HEK293T (cell line): ENCODE data around the gene DFFA.

ENCODE experiments used
- CTCF ChIA-PET: fragments of 350-600 bp; formaldehyde crosslinking; extraction: SDS; loops from one replicate; lab custom pipeline; 2021; ENCODE audit warnings: antibody characterized with exemption, inconsistent platforms; lab: Yijun Ruan, JAX
- POLR2A ChIA-PET: fragments of 350-600 bp; formaldehyde crosslinking; extraction: SDS; loops from one replicate; lab custom pipeline; 2020; ENCODE audit warnings: antibody characterized with exemption, inconsistent platforms; lab: Yijun Ruan, JAX
- DNase-seq: peaks from one replicate; pipeline ENCODE4 v3.0.0; 2012; ENCODE audit warnings: mixed read lengths; ENCODE audit errors: extremely low spot score
- ARNT ChIP-seq: fragments of 450-650 bp; IDR thresholded peaks from 2 replicates; pipeline ENCODE4 v1.6.1; 2017; ENCODE audit warnings: mild to moderate bottlenecking
- BHLHE40 ChIP-seq: fragments of 450-650 bp; IDR thresholded peaks from 2 replicates; pipeline ENCODE4 v1.6.1; 2016; ENCODE audit warnings: mild to moderate bottlenecking, moderate library complexity, borderline replicate concordance
- ELF4 ChIP-seq: fragments of 450-650 bp; IDR thresholded peaks from 2 replicates; pipeline ENCODE4 v1.6.1; 2017; ENCODE audit warnings: antibody characterized with exemption
- FOXA1 ChIP-seq: fragments of 450-650 bp; IDR thresholded peaks from 2 replicates; pipeline ENCODE4 v1.6.1; 2016; ENCODE audit warnings: mild to moderate bottlenecking
- FOXK2 ChIP-seq: fragments of 450-650 bp; IDR thresholded peaks from 2 replicates; pipeline ENCODE4 v1.6.1; 2016; ENCODE audit warnings: mild to moderate bottlenecking
- FOXM1 ChIP-seq: fragments of 450-650 bp; IDR thresholded peaks from 2 replicates; pipeline ENCODE4 v1.6.1; 2017; ENCODE audit warnings: mild to moderate bottlenecking, borderline replicate concordance
- HDGF ChIP-seq: fragments of 450-650 bp; IDR thresholded peaks from 2 replicates; pipeline ENCODE4 v1.6.1; 2017; ENCODE audit warnings: antibody characterized with exemption, borderline replicate concordance
- L3MBTL2 ChIP-seq: fragments of 450-650 bp; conservative IDR thresholded peaks from 2 replicates; pipeline ENCODE4 v1.6.1; 2016; ENCODE audit warnings: mild to moderate bottlenecking
- LEF1 ChIP-seq: fragments of 450-650 bp; IDR thresholded peaks from 2 replicates; pipeline ENCODE4 v1.6.1; 2017; ENCODE audit warnings: mild to moderate bottlenecking, borderline replicate concordance
- NFRKB ChIP-seq: fragments of 450-650 bp; IDR thresholded peaks from 2 replicates; pipeline ENCODE4 v1.6.1; 2016; ENCODE audit warnings: mild to moderate bottlenecking, moderate library complexity
- PKNOX1 ChIP-seq: fragments of 450-650 bp; IDR thresholded peaks from 2 replicates; pipeline ENCODE4 v1.6.1; 2016
- SP1 ChIP-seq: fragments of 450-650 bp; IDR thresholded peaks from 2 replicates; pipeline ENCODE4 v1.6.1; 2017
- SUZ12 ChIP-seq: fragments of 450-650 bp; IDR thresholded peaks from 2 replicates; pipeline ENCODE4 v1.6.1; 2016; ENCODE audit warnings: mild to moderate bottlenecking
- TARDBP ChIP-seq: fragments of 450-650 bp; IDR thresholded peaks from 2 replicates; pipeline ENCODE4 v1.6.1; 2016
- ZNF384 ChIP-seq: fragments of 450-650 bp; IDR thresholded peaks from 2 replicates; pipeline ENCODE4 v1.6.1; 2016

Gene DFFA

GRCh38 chr1:10415211-10415930 lies 57.0 kb downstream of the DFFA start:
- TF ChIP-seq FOXM1 (no peak), HDGF (no peak), NFRKB (no peak), BHLHE40 (no peak), FOXA1 (no peak), TARDBP (no peak), PKNOX1 (no peak), ELF4 (no peak), SUZ12 (no peak), LEF1 (no peak), FOXK2 (no peak), ARNT (no peak), SP1 (no peak), ZNF384 (no peak)
- CTCF ChIA-PET, result interaction anchor here (0.6 kb wide), 1 partner anchor 789 kb away, joined by 3 read pairs; no protein-coding TSS in a partner anchor
- POLR2A ChIA-PET, result no interaction called here
- DNase-seq, result no peak

- ChIA-PET CTCF (interaction anchor here (0.6 kb wide), 1 partner anchor 623 kb away, joined by 8 read pairs; no protein-coding TSS in a partner anchor), POLR2A (no interaction called here)
These were observed 65.1 kb downstream of the DFFA start for GRCh38 chr1:10407201-10407600.

More at GRCh38 chr1:10407201-10407600, 65.1 kb downstream of the DFFA start:
- DNase-seq, result no peak
- no peak for TF ChIP-seq NFRKB
- no peak for TF ChIP-seq FOXK2
- TF ChIP-seq FOXM1, result no peak
- no peak for TF ChIP-seq LEF1
- TF ChIP-seq L3MBTL2, result no peak
- no peak for TF ChIP-seq ZNF384
- no peak for TF ChIP-seq SP1
- no peak for TF ChIP-seq BHLHE40
- no peak for TF ChIP-seq FOXA1
